ENCODE measurements around the gene TTF2.

TTF2 gene

GRCh38 chr1:117059678-117060440 is at the start of gene TTF2:
Gene TTF2, plus strand, starts transcription at chr1:117060326. Its CDS starts 21 bp downstream, at chr1:117060347.
- peaks cover 8% of the 10 kb centered on the region for H3K4me1 ChIP-seq (ENCODE audit: control insufficient read depth, insufficient read depth, low read length)
- no peaks in the 10 kb centered on the region for H3K27me3 ChIP-seq (ENCODE audit: control insufficient read depth, insufficient read depth, low read length)
- H3K4me3 ChIP-seq (ENCODE audit: low read length) = peak within 1 kb of the TSS; percentile 87
- H3K9ac ChIP-seq (ENCODE audit: low read length) = peak within 1 kb of the TSS; percentile 94
- H3K36me3 ChIP-seq (ENCODE audit: control insufficient read depth, insufficient read depth, low read length) = no peaks in the 10 kb centered on the region
- no peaks in the 10 kb centered on the region for H3K9me3 ChIP-seq (ENCODE audit: control insufficient read depth, low read length)

- Histone ChIP-seq H3K36me3 (ENCODE audit: control insufficient read depth, insufficient read depth, low read length) (no peaks in the 10 kb centered on the region), H3K27me3 (ENCODE audit: control insufficient read depth, insufficient read depth, low read length) (no peaks in the 10 kb centered on the region), H3K9ac (ENCODE audit: low read length) (no peak overlapping the region), H3K4me3 (ENCODE audit: low read length) (no peak overlapping the region), H3K9me3 (ENCODE audit: control insufficient read depth, low read length) (no peaks in the 10 kb centered on the region), H3K4me1 (ENCODE audit: control insufficient read depth, insufficient read depth, low read length) (no peaks in the 10 kb centered on the region)
Measured at GRCh38 chr1:117011334-117011733, 48.8 kb upstream of the TTF2 start.

GRCh38 chr1:117013309-117013858 is 46.7 kb upstream of the TTF2 start:
- H3K9ac ChIP-seq (ENCODE audit: low read length) = no peak overlapping the region
- H3K27me3 ChIP-seq (ENCODE audit: control insufficient read depth, insufficient read depth, low read length) = no peaks in the 10 kb centered on the region
- no peaks in the 10 kb centered on the region for H3K4me1 ChIP-seq (ENCODE audit: control insufficient read depth, insufficient read depth, low read length)
- no peak overlapping the region for H3K4me3 ChIP-seq (ENCODE audit: low read length)
- H3K36me3 ChIP-seq (ENCODE audit: control insufficient read depth, insufficient read depth, low read length) = no peaks in the 10 kb centered on the region
- no peaks in the 10 kb centered on the region for H3K9me3 ChIP-seq (ENCODE audit: control insufficient read depth, low read length)

- Histone ChIP-seq H3K27me3 (ENCODE audit: control insufficient read depth, insufficient read depth, low read length) (no peaks in the 10 kb centered on the region), H3K4me3 (ENCODE audit: low read length) (no peak overlapping the region), H3K4me1 (ENCODE audit: control insufficient read depth, insufficient read depth, low read length) (no peaks in the 10 kb centered on the region), H3K9me3 (ENCODE audit: control insufficient read depth, low read length) (no peaks in the 10 kb centered on the region), H3K9ac (ENCODE audit: low read length) (no peak overlapping the region), H3K36me3 (ENCODE audit: control insufficient read depth, insufficient read depth, low read length) (no peaks in the 10 kb centered on the region)
Measured at GRCh38 chr1:117014209-117014608, 45.9 kb upstream of the TTF2 start.

GRCh38 chr1:117015724-117016123 is 44.4 kb upstream of the TTF2 start:
- Histone ChIP-seq H3K9me3 (ENCODE audit: control insufficient read depth, low read length) (no peaks in the 10 kb centered on the region), H3K4me1 (ENCODE audit: control insufficient read depth, insufficient read depth, low read length) (no peaks in the 10 kb centered on the region), H3K9ac (ENCODE audit: low read length) (no peak overlapping the region), H3K4me3 (ENCODE audit: low read length) (no peak overlapping the region), H3K36me3 (ENCODE audit: control insufficient read depth, insufficient read depth, low read length) (no peaks in the 10 kb centered on the region), H3K27me3 (ENCODE audit: control insufficient read depth, insufficient read depth, low read length) (no peaks in the 10 kb centered on the region)

GRCh38 chr1:117017062-117017461 is 43.1 kb upstream of the TTF2 start:
- Histone ChIP-seq H3K9ac (ENCODE audit: low read length) (no peak overlapping the region), H3K4me3 (ENCODE audit: low read length) (no peak overlapping the region)

GRCh38 chr1:117017648-117018047 is 42.5 kb upstream of the TTF2 start:
- Histone ChIP-seq H3K27me3 (ENCODE audit: control insufficient read depth, insufficient read depth, low read length) (no peaks in the 10 kb centered on the region), H3K9me3 (ENCODE audit: control insufficient read depth, low read length) (no peaks in the 10 kb centered on the region), H3K4me1 (ENCODE audit: control insufficient read depth, insufficient read depth, low read length) (no peaks in the 10 kb centered on the region)

More at GRCh38 chr1:117017062-117017461, 43.1 kb upstream of the TTF2 start:
- no peaks in the 10 kb centered on the region for H3K36me3 ChIP-seq (ENCODE audit: control insufficient read depth, insufficient read depth, low read length)
- H3K4me1 ChIP-seq (ENCODE audit: control insufficient read depth, insufficient read depth, low read length) = no peaks in the 10 kb centered on the region
- H3K27me3 ChIP-seq (ENCODE audit: control insufficient read depth, insufficient read depth, low read length) = no peaks in the 10 kb centered on the region
- H3K9me3 ChIP-seq (ENCODE audit: control insufficient read depth, low read length) = no peaks in the 10 kb centered on the region

GRCh38 chr1:117020526-117021156 is 39.5 kb upstream of the TTF2 start:
- H3K4me3 ChIP-seq (ENCODE audit: low read length) = no peak overlapping the region
- no peaks in the 10 kb centered on the region for H3K27me3 ChIP-seq (ENCODE audit: control insufficient read depth, insufficient read depth, low read length)
- H3K9ac ChIP-seq (ENCODE audit: low read length) = no peak overlapping the region
- no peaks in the 10 kb centered on the region for H3K4me1 ChIP-seq (ENCODE audit: control insufficient read depth, insufficient read depth, low read length)
- H3K36me3 ChIP-seq (ENCODE audit: control insufficient read depth, insufficient read depth, low read length) = no peaks in the 10 kb centered on the region
- no peaks in the 10 kb centered on the region for H3K9me3 ChIP-seq (ENCODE audit: control insufficient read depth, low read length)

More at GRCh38 chr1:117017648-117018047, 42.5 kb upstream of the TTF2 start:
- Histone ChIP-seq H3K36me3 (ENCODE audit: control insufficient read depth, insufficient read depth, low read length) (no peaks in the 10 kb centered on the region), H3K9ac (ENCODE audit: low read length) (no peak overlapping the region), H3K4me3 (ENCODE audit: low read length) (no peak overlapping the region)

GRCh38 chr1:117022114-117022513 is 38.0 kb upstream of the TTF2 start:
- no peaks in the 10 kb centered on the region for H3K36me3 ChIP-seq (ENCODE audit: control insufficient read depth, insufficient read depth, low read length)
- H3K27me3 ChIP-seq (ENCODE audit: control insufficient read depth, insufficient read depth, low read length) = no peaks in the 10 kb centered on the region
- H3K4me1 ChIP-seq (ENCODE audit: control insufficient read depth, insufficient read depth, low read length) = no peaks in the 10 kb centered on the region
- H3K9ac ChIP-seq (ENCODE audit: low read length) = no peak overlapping the region
- no peak overlapping the region for H3K4me3 ChIP-seq (ENCODE audit: low read length)
- no peaks in the 10 kb centered on the region for H3K9me3 ChIP-seq (ENCODE audit: control insufficient read depth, low read length)

- no peak overlapping the region for H3K4me3 ChIP-seq (ENCODE audit: low read length)
- no peaks in the 10 kb centered on the region for H3K9me3 ChIP-seq (ENCODE audit: control insufficient read depth, low read length)
- no peaks in the 10 kb centered on the region for H3K36me3 ChIP-seq (ENCODE audit: control insufficient read depth, insufficient read depth, low read length)
- H3K27me3 ChIP-seq (ENCODE audit: control insufficient read depth, insufficient read depth, low read length) = no peaks in the 10 kb centered on the region
- no peaks in the 10 kb centered on the region for H3K4me1 ChIP-seq (ENCODE audit: control insufficient read depth, insufficient read depth, low read length)
- no peak overlapping the region for H3K9ac ChIP-seq (ENCODE audit: low read length)
Measured at GRCh38 chr1:117025568-117025967, 34.6 kb upstream of the TTF2 start.

GRCh38 chr1:117026361-117026760 is 33.8 kb upstream of the TTF2 start:
- no peak overlapping the region for H3K4me3 ChIP-seq (ENCODE audit: low read length)
- no peaks in the 10 kb centered on the region for H3K36me3 ChIP-seq (ENCODE audit: control insufficient read depth, insufficient read depth, low read length)
- no peak overlapping the region for H3K9ac ChIP-seq (ENCODE audit: low read length)
- H3K4me1 ChIP-seq (ENCODE audit: control insufficient read depth, insufficient read depth, low read length) = no peaks in the 10 kb centered on the region
- H3K27me3 ChIP-seq (ENCODE audit: control insufficient read depth, insufficient read depth, low read length) = no peaks in the 10 kb centered on the region
- H3K9me3 ChIP-seq (ENCODE audit: control insufficient read depth, low read length) = no peaks in the 10 kb centered on the region

- Histone ChIP-seq H3K36me3 (ENCODE audit: control insufficient read depth, insufficient read depth, low read length) (no peaks in the 10 kb centered on the region), H3K4me1 (ENCODE audit: control insufficient read depth, insufficient read depth, low read length) (no peaks in the 10 kb centered on the region), H3K27me3 (ENCODE audit: control insufficient read depth, insufficient read depth, low read length) (no peaks in the 10 kb centered on the region)
Measured at GRCh38 chr1:117029685-117030084, 30.4 kb upstream of the TTF2 start.

More at GRCh38 chr1:117029685-117030084, 30.4 kb upstream of the TTF2 start:
- no peaks in the 10 kb centered on the region for H3K9me3 ChIP-seq (ENCODE audit: control insufficient read depth, low read length)
- no peak overlapping the region for H3K9ac ChIP-seq (ENCODE audit: low read length)
- no peak overlapping the region for H3K4me3 ChIP-seq (ENCODE audit: low read length)

Data from mucosa of stomach (tissue), 1 donor.